GM12801 (cell line): ENCODE results near the gene KIF3A.

Experiments
- CTCF ChIP-seq: IDR thresholded peaks from one replicate; pipeline ENCODE4 v1.5.1; 2011; ENCODE audit warnings: control low read depth; ENCODE audit not compliant: insufficient read length; ENCODE audit errors: extremely low read depth

KIF3A gene

GRCh38 chr5:132758451-132758850 lies 21.1 kb upstream of the KIF3A start:
- TF ChIP-seq CTCF, result no peak

- TF ChIP-seq CTCF, result no peak
These were observed 19.2 kb upstream of the KIF3A start for GRCh38 chr5:132756542-132756941.

- no peak for TF ChIP-seq CTCF
These were observed 17.6 kb upstream of the KIF3A start for GRCh38 chr5:132754947-132755346.

GRCh38 chr5:132754111-132754510 lies 16.8 kb upstream of the KIF3A start:
- no peak for TF ChIP-seq CTCF

GRCh38 chr5:132753135-132753987 lies 16.0 kb upstream of the KIF3A start:
- TF ChIP-seq CTCF, result no peak

- TF ChIP-seq CTCF, result no peak
These were observed 15.3 kb upstream of the KIF3A start for GRCh38 chr5:132752581-132753125.

- no peak for TF ChIP-seq CTCF
These were observed 14.7 kb upstream of the KIF3A start for GRCh38 chr5:132751971-132752580.
